HG02642 (cell line): ENCODE data around the gene SLC16A4.
A peak's percentile ranks its signal among the peaks of the same experiment; 100 is the strongest.
"Not testable (repeated sequence)": the region's sequence is repeated elsewhere in the genome, so short reads cannot be mapped to it uniquely, and the experiment has no call there.

Experiments
- ATAC-seq: cut with Tn5 transposase; IDR thresholded peaks from one replicate; pipeline ENCODE4 v1.9.1; 2021; ENCODE audit warnings: mild to moderate bottlenecking; ENCODE audit not compliant: unreplicated experiment, poor library complexity

SLC16A4 gene

GRCh38 chr1:110411173-110411735 is 20.4 kb upstream of the SLC16A4 start:
- no peak for ATAC-seq

- ATAC-seq = no peak
Measured at GRCh38 chr1:110409316-110409715, 18.5 kb upstream of the SLC16A4 start.

GRCh38 chr1:110408488-110408887 is 17.7 kb upstream of the SLC16A4 start:
- ATAC-seq = no peak

GRCh38 chr1:110407260-110408210 is 16.7 kb upstream of the SLC16A4 start, which contains the start of gene LAMTOR5:
TSS of gene LAMTOR5 (minus strand) at chr1:110407694. CDS start at chr1:110407620, 74 bp downstream.
- ATAC-seq = peak; percentile 92

- not testable (repeated sequence) for ATAC-seq
Measured at GRCh38 chr1:110406407-110406806, 15.6 kb upstream of the SLC16A4 start.

- ATAC-seq = no peak
Measured at GRCh38 chr1:110404401-110404800, 13.6 kb upstream of the SLC16A4 start.

DNA sequence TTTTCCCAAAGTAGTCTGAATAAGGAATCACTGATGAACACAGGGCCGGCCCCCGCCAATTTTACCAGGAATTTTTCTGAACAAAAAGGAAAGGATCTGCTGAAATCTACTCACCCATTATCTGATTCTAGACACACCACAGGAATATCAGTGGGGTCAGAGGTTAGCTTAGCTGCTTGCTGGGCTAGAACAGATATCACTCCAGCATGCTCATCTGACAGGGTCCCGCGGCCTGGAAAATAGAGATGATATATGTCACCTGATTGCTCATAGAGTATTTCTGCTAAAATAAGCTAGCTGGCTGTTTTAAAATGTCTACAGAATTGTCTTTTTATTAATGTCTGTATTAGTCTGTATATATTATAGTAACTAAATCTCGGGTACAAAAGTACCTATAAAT is 13.0 kb upstream of the SLC16A4 start:
- ATAC-seq = no peak

- ATAC-seq = not testable (repeated sequence)
Measured at GRCh38 chr1:110396259-110396958, 5.6 kb upstream of the SLC16A4 start.

DNA sequence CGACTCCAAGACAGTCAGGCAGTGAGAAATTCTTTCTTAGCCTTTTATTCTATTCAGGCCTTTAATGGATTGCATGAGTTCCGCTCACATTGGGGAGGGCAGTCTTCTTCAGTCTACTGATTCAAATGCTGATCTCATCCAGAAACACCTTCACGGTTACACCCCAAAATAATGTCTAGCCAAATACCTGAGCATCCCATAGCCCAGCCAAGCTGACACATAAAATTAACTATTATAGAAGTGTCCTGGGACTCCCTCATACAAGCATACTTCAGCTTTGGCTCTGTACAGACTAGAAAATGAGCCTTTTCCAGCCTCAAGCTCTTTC is 3.6 kb upstream of the SLC16A4 start:
- ATAC-seq = no peak

DNA sequence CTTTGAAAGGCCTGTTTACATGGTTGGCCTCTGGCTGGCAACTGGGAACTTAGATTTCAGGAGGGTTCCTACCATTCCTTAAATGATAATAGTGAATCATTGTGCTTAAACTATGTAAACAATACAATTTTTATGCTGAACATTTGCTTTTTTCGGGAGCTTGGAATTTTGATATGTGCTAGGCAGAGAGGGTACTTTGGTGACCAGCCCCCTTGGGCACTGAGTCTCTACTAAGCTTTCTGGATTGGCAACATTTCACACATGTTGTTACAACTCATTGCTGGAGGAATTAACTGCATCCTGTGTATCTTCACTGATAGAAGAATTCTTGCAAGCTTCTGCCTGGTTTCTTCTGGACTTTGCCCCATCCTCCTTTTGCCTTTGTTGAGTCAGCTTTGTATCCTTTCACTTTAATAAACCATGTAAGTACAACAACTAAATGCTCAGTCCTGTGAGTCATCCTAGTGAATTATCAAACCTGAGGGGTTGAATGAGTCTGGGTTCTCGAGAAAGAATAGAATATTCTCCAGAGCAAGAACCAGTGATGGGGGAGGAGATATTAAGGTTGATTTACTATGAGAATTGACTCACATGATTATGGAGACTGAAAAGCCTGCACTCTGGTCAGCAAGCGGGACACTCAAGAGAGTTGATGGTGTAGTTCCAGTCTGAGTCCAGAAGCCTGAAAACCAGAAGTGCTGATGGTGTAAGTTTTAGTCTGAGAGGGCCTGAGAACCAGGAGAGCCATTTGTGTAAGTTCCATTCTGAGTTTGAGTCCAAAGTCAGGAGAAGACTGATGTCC is 3.1 kb upstream of the SLC16A4 start:
- no peak for ATAC-seq

DNA sequence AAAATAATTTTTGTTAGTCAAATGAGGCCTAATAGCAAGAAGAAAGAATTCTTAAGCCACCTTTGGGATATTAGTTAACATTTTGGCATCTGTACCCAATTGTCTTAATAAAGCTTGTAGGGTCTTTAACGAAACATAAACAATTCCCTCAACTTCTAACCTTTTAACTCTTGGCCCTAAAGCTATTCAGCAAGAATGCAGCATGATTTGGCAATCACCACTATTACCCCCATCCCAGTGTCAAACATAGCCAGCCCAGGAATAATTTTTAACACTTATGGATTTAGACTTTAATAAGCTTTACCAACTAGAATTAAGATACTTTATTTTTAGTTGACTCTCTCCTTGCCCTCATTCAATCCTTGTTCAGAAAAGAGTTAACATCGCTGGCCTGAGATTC is 2.5 kb upstream of the SLC16A4 start:
- no peak for ATAC-seq

DNA sequence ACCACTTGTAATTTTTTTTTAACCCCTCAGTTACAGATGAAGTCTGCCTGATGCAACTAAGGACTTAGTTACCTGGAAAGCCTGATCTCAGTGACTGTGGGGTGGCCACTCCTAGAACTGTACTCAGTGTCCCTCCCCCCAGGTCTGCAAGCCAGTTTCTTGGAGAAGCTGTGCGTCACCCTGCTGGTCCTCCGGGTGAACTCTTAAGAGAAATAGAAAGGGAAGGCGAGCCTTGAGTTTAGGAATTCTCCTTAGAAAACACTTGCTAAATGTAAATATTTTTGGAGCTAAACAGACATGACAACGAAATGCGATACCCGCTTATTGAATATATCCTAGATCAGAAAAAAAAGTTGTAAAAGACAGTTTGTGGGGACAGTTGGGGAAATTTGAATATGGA is 730 bp downstream of the SLC16A4 start:
- no peak for ATAC-seq

DNA sequence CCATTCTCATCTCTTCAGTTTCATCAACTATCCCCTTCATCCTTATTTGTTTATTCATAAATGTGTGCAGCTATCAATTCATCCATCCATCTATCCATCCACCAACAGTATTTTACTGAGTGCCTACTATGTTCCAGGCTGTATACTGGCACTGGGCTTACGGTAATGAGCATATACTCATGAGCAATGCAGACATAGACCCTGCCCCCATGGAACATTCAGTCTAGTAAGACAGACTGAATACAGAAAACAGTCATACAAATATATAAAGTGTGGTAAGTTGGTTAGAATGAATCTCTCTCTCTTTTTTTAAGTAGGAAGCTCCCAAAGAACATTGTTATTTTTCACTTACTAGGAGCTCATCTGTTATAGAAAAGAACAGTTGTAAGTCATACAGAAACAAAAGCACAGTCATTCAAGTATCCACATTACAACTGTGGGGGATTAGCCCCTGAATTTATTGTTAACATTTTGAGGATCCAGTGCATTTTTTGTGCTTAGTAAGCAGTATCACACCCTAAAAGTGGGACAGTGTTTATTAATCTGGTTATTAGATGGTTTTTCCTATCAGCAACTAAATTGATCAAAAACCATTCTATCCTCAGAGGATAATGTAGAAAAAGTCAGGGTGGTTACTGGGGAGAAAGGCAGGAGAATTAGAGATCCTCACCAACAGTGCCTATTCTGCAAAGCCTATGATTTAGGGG is 3.6 kb downstream of the SLC16A4 start:
- ATAC-seq = no peak

- no peak for ATAC-seq
Measured at GRCh38 chr1:110385369-110385768, 5.5 kb downstream of the SLC16A4 start.

- peak; percentile 60 for ATAC-seq
Measured at GRCh38 chr1:110384581-110385321, 6.1 kb downstream of the SLC16A4 start.

DNA sequence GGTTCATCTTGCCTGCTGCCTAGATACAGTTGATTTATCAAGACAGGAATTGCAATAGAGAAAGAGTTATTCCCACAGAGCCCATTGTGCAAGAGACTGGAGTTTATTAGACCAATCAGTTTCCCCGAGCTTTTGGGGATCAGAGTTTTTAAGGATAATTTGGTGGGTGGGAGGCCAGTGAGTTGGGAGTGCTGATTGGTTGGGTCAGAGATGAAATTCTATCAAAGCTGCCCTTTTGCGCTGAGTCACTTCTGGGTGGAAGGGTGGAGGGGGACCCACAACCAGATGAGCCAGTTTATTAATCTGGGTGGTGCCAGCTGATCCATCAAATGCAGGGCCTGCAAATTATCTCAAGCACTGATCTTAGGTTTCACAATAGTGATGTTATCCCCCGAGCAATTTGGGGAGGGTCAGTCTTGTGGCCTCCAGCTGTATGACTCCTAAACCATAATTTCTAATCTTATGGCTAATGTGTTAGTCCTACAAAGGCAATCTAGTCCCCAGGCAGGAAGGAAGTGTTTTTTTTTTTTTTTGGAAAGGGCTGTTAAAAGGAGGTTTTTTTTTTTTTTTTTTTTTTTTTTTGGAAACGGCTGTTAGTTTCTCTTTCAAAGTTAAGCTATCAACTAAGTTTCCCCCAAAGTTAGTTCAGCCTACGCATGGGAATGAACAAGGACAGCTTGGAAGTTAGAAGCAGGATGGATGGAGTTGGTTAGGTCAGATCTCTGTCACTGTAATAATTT is 7.4 kb downstream of the SLC16A4 start:
- no peak for ATAC-seq

DNA sequence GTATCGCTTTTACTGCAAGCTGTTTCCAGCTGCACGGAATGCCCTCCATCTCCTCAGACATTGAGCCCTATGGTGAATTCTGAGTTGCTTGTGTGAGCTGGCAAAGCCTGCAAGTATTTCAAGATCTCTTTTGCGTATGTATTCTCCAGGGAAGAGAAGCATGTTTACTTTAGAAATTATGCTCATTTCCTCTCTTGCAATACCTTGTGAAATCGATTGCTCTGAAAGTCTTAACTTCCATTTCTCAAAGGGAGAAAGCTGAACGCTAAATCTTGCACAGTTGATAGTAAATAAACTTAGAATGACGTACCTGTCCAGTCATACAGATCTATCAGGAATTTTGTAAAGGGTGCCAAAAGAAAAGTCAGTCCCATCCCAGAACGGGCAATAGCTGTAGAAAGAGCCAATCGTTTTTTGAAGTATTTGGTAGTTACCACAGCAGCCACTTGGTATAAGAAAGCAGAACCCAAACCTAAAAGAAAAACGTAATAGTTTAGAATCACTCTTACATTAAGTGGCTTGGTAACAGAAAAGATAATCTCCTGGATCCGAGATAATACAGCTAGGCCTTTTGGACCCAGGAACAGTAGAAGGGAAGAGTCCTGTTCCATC is 10.0 kb downstream of the SLC16A4 start:
- no peak for ATAC-seq

DNA sequence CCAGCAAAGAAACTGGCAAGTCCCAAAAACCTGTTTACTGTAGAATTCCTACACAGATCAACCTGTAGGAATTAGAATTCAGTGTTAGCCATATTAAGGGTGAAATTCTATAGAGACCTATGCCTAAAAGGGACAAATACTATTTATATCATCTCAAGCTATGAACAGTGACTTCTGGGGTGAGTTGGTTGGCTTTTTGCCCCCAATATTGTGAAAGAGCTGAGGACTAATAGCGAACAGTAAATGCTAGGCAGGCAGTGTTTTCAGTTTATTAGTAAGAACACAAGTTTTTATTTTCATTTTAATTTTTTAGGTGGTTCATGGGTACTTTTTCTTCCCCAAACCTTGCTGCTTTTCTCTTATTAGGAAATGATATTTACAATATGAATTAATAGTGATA is 15.3 kb downstream of the SLC16A4 start:
- no peak for ATAC-seq
